Measurements from ENCODE around the gene COPG2. TPM values are rescaled to one million over a fixed set of nuclear protein-coding genes. Genes with fewer than 3 reads are reported as not detected.
"Not testable (repeated sequence)": the region's sequence is repeated elsewhere in the genome, so short reads cannot be mapped to it uniquely, and the experiment has no call there.

Gene COPG2
- total and polyA plus RNA-seq, 2 experiments from 2014 or later = 4.9 to 66.3 TPM

GRCh38 chr7:130529417-130529816 is 139.1 kb downstream of the COPG2 start (continued):
- TF ChIP-seq, protein P1, sequence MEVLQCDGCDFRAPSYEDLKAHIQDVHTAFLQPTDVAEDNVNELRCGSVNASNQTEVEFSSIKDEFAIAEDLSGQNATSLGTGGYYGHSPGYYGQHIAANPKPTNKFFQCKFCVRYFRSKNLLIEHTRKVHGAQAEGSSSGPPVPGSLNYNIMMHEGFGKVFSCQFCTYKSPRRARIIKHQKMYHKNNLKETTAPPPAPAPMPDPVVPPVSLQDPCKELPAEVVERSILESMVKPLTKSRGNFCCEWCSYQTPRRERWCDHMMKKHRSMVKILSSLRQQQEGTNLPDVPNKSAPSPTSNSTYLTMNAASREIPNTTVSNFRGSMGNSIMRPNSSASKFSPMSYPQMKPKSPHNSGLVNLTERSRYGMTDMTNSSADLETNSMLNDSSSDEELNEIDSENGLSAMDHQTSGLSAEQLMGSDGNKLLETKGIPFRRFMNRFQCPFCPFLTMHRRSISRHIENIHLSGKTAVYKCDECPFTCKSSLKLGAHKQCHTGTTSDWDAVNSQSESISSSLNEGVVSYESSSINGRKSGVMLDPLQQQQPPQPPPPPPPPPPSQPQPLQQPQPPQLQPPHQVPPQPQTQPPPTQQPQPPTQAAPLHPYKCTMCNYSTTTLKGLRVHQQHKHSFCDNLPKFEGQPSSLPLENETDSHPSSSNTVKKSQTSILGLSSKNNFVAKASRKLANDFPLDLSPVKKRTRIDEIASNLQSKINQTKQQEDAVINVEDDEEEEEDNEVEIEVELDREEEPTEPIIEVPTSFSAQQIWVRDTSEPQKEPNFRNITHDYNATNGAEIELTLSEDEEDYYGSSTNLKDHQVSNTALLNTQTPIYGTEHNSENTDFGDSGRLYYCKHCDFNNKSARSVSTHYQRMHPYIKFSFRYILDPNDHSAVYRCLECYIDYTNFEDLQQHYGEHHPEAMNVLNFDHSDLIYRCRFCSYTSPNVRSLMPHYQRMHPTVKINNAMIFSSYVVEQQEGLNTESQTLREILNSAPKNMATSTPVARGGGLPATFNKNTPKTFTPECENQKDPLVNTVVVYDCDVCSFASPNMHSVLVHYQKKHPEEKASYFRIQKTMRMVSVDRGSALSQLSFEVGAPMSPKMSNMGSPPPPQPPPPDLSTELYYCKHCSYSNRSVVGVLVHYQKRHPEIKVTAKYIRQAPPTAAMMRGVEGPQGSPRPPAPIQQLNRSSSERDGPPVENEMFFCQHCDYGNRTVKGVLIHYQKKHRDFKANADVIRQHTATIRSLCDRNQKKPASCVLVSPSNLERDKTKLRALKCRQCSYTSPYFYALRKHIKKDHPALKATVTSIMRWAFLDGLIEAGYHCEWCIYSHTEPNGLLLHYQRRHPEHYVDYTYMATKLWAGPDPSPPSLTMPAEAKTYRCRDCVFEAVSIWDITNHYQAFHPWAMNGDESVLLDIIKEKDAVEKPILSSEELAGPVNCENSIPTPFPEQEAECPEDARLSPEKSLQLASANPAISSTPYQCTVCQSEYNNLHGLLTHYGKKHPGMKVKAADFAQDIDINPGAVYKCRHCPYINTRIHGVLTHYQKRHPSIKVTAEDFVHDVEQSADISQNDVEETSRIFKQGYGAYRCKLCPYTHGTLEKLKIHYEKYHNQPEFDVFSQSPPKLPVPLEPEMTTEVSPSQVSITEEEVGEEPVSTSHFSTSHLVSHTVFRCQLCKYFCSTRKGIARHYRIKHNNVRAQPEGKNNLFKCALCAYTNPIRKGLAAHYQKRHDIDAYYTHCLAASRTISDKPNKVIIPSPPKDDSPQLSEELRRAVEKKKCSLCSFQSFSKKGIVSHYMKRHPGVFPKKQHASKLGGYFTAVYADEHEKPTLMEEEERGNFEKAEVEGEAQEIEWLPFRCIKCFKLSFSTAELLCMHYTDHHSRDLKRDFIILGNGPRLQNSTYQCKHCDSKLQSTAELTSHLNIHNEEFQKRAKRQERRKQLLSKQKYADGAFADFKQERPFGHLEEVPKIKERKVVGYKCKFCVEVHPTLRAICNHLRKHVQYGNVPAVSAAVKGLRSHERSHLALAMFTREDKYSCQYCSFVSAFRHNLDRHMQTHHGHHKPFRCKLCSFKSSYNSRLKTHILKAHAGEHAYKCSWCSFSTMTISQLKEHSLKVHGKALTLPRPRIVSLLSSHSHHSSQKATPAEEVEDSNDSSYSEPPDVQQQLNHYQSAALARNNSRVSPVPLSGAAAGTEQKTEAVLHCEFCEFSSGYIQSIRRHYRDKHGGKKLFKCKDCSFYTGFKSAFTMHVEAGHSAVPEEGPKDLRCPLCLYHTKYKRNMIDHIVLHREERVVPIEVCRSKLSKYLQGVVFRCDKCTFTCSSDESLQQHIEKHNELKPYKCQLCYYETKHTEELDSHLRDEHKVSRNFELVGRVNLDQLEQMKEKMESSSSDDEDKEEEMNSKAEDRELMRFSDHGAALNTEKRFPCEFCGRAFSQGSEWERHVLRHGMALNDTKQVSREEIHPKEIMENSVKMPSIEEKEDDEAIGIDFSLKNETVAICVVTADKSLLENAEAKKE (CRISPR knock-in tag; IDR thresholded peaks at IDR 0.05) = no peak
- TF ChIP-seq EZH2phosphoT487 (IDR thresholded peaks at IDR 0.05; ENCODE audit: unreplicated experiment) (no peak), NANOG (IDR thresholded peaks at IDR 0.05; ENCODE audit: borderline replicate concordance) (no peak), STAT1 (IDR thresholded peaks at IDR 0.05; ENCODE audit: unreplicated experiment) (no peak), ZNF114 (CRISPR knock-in tag; IDR thresholded peaks at IDR 0.05) (no peak), EZH2 (IDR thresholded peaks at IDR 0.05; ENCODE audit: low read depth, unreplicated experiment) (no peak), JUNB (IDR thresholded peaks at IDR 0.05; ENCODE audit: unreplicated experiment) (no peak)

- not testable (repeated sequence) for DNase-seq (ENCODE audit: low spot score); H3K4me1 Mint-ChIP-seq; H3K27ac ChIP-seq (ENCODE audit: low read depth); H3K27me3 ChIP-seq (ENCODE audit: insufficient read depth); H3K9me3 Mint-ChIP-seq; H3K4me1 ChIP-seq (ENCODE audit: insufficient read depth); H3K27ac Mint-ChIP-seq; H4K20me1 ChIP-seq (replicated peaks; ENCODE audit: insufficient read depth); H3K36me3 ChIP-seq (ENCODE audit: insufficient read depth); H3F3A ChIP-seq (replicated peaks; ENCODE audit: low read depth); H3K4me3 ChIP-seq; H3K9me2 ChIP-seq (ENCODE audit: insufficient read depth); H3K4me3 Mint-ChIP-seq; ATAC-seq; H2AFZ ChIP-seq; H3K27me3 Mint-ChIP-seq (ENCODE audit: insufficient read depth, low read depth, poor library complexity); H3K4me2 ChIP-seq; H3K79me2 ChIP-seq (replicated peaks; ENCODE audit: insufficient read depth)
- peaks cover 18% of the 10 kb centered on the region; the same call in 2 of the 3 replicates for H3K36me3 Mint-ChIP-seq (ENCODE audit: low read depth)
Measured at GRCh38 chr7:130527752-130528355, 140.7 kb downstream of the COPG2 start.
